ENCODE data around the gene GMCL1.

DNA sequence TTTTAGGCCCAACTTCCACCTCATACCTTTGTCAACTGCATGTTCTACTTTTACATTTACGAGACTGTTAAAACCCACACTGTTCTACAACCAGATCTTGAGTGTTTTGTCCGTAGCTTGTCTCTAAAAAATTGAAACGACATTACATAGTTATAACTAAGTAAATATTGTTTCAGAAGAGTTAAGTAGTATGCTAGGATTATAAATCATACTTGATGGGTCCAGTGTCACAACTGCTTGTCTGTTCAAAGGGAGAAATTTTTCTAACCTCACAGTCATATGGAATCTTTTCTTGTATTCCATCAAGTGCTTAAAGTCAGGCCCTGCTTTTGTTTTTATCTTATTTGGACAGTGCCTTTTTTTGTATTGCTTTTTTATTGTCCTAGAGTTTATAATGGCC lies 4.3 kb downstream of the GMCL1 start:
- TF ChIP-seq, protein P1, sequence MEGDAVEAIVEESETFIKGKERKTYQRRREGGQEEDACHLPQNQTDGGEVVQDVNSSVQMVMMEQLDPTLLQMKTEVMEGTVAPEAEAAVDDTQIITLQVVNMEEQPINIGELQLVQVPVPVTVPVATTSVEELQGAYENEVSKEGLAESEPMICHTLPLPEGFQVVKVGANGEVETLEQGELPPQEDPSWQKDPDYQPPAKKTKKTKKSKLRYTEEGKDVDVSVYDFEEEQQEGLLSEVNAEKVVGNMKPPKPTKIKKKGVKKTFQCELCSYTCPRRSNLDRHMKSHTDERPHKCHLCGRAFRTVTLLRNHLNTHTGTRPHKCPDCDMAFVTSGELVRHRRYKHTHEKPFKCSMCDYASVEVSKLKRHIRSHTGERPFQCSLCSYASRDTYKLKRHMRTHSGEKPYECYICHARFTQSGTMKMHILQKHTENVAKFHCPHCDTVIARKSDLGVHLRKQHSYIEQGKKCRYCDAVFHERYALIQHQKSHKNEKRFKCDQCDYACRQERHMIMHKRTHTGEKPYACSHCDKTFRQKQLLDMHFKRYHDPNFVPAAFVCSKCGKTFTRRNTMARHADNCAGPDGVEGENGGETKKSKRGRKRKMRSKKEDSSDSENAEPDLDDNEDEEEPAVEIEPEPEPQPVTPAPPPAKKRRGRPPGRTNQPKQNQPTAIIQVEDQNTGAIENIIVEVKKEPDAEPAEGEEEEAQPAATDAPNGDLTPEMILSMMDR (IDR thresholded peaks at IDR 0.05; ENCODE audit: insufficient read depth, low read length) = no peak
- TF ChIP-seq POLR2AphosphoS5 (IDR thresholded peaks at IDR 0.05; ENCODE audit: low read depth) (no peak), GABPA (IDR thresholded peaks at IDR 0.05; ENCODE audit: low read depth) (no peak)
